HG03354 (cell line): ENCODE measurements around the gene COX14.

Experiments
- ATAC-seq: cut with Tn5 transposase; IDR thresholded peaks from one replicate; pipeline ENCODE4 v1.9.1; 2021; ENCODE audit warnings: mild to moderate bottlenecking; ENCODE audit not compliant: unreplicated experiment, poor library complexity, severe bottlenecking

Gene COX14

GRCh38 chr12:50105913-50106450, 6.1 kb upstream of the COX14 start:
- no peak for ATAC-seq

- no peak for ATAC-seq
Observed at GRCh38 chr12:50106907-50107306, 5.1 kb upstream of the COX14 start.

- no peak for ATAC-seq
Observed at GRCh38 chr12:50107416-50108268, 4.4 kb upstream of the COX14 start.

- no peak for ATAC-seq
Observed at GRCh38 chr12:50109319-50109718, 2.7 kb upstream of the COX14 start.

- no peak for ATAC-seq
Observed at GRCh38 chr12:50110127-50110761, 1.8 kb upstream of the COX14 start.

- no peak for ATAC-seq
Observed at GRCh38 chr12:50110762-50111351, 1.2 kb upstream of the COX14 start.

GRCh38 chr12:50111395-50111692, 692 bp upstream of the COX14 start:
- no peak for ATAC-seq

GRCh38 chr12:50112456-50113218, 601 bp downstream of the COX14 start:
- no peak for ATAC-seq

- no peak for ATAC-seq
Observed at GRCh38 chr12:50117057-50117622, 5.1 kb downstream of the COX14 start.

- ATAC-seq, result no peak
Observed at GRCh38 chr12:50119387-50119786, 7.4 kb downstream of the COX14 start.

GRCh38 chr12:50120521-50120920, 8.5 kb downstream of the COX14 start:
- ATAC-seq, result no peak

- ATAC-seq, result no peak
Observed at GRCh38 chr12:50120953-50121352, 8.9 kb downstream of the COX14 start.

- no peak for ATAC-seq
Observed at GRCh38 chr12:50121641-50122040, 9.6 kb downstream of the COX14 start.

- ATAC-seq, result no peak
Observed at GRCh38 chr12:50123203-50123602, 11.2 kb downstream of the COX14 start.

GRCh38 chr12:50127546-50127945, 15.5 kb downstream of the COX14 start:
- no peak for ATAC-seq

- ATAC-seq, result no peak
Observed at GRCh38 chr12:50129290-50129689, 17.3 kb downstream of the COX14 start.

GRCh38 chr12:50132505-50133135, 20.6 kb downstream of the COX14 start:
- ATAC-seq, result no peak

- no peak for ATAC-seq
Observed at GRCh38 chr12:50142993-50143392, 31.0 kb downstream of the COX14 start.

- no peak for ATAC-seq
Observed at GRCh38 chr12:50145439-50145838, 33.4 kb downstream of the COX14 start.
